ENCODE data around the gene RNU6-1.

DNA sequence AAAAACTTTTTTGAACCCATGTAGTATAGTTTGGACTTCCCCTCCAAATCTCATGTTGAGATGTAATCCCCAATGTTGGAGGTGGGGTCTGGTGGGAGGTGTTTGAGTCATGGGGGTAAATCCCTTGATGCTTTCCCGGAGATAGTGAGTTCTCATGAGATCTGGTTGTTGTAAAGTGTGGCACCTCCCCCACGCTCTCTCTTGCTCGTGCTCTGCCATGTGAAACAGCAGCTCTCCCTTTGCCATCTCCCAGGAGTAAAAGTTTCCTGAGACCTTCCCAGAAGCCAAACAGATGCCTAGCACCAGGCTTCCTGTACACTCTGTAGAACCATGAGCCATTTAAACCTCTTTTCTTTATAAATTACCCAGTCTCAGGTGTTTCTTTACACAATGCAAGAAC is 16.0 kb upstream of the RNU6-1 start:
- TF ChIP-seq, protein P1, sequence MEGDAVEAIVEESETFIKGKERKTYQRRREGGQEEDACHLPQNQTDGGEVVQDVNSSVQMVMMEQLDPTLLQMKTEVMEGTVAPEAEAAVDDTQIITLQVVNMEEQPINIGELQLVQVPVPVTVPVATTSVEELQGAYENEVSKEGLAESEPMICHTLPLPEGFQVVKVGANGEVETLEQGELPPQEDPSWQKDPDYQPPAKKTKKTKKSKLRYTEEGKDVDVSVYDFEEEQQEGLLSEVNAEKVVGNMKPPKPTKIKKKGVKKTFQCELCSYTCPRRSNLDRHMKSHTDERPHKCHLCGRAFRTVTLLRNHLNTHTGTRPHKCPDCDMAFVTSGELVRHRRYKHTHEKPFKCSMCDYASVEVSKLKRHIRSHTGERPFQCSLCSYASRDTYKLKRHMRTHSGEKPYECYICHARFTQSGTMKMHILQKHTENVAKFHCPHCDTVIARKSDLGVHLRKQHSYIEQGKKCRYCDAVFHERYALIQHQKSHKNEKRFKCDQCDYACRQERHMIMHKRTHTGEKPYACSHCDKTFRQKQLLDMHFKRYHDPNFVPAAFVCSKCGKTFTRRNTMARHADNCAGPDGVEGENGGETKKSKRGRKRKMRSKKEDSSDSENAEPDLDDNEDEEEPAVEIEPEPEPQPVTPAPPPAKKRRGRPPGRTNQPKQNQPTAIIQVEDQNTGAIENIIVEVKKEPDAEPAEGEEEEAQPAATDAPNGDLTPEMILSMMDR (IDR thresholded peaks at IDR 0.05) = no peak
- TF ChIP-seq EP300 (IDR thresholded peaks at IDR 0.05) = no peak
- no peak for TF ChIP-seq POLR2A (IDR thresholded peaks at IDR 0.05)

All from ovary (tissue), 3 donors.